HEK293 (cell line): ENCODE results near the gene PRKCZ.

Experiments used
- CTCF ChIA-PET: fragments of 350-600 bp; formaldehyde crosslinking; extraction: SDS; loops from one replicate; lab custom pipeline; 2021; ENCODE audit warnings: antibody characterized with exemption; lab: Yijun Ruan, JAX
- POLR2A ChIA-PET: fragments of 300-600 bp; formaldehyde crosslinking; extraction: SDS; loops from one replicate; lab custom pipeline; 2020; ENCODE audit warnings: antibody characterized with exemption, inconsistent platforms; lab: Yijun Ruan, JAX
- H3K27ac ChIP-seq: fragments of 200-500 bp; sonication (Bioruptor generic); 2 replicates; pipeline ENCODE4 v1.5.1; 2014; ENCODE audit warnings: low read depth, low read length, control low read depth, inconsistent platforms; ENCODE audit errors: extremely low read depth
- H3K36me3 ChIP-seq, 2 experiments: fragments of 200-500 bp in 1 of 2; sonication (Bioruptor generic) in 1 of 2; 1 replicate in 1 of 2; 2 replicates in 1 of 2; pipeline ENCODE4 v1.5.1; 2014 to 2017; ENCODE audit warnings: inconsistent platforms in 2 of 2, low read length in 2 of 2; ENCODE audit not compliant: control insufficient read depth in 2 of 2, insufficient read depth in 1 of 2
- H3K4me1 ChIP-seq: fragments of 200-500 bp; sonication (Bioruptor generic); 2 replicates; pipeline ENCODE4 v1.5.1; 2014; ENCODE audit warnings: mild to moderate bottlenecking, low read length, inconsistent platforms; ENCODE audit not compliant: control insufficient read depth, insufficient read depth
- H3K4me3 ChIP-seq: 2 replicates; pipeline ENCODE4 v1.5.1; 2011; ENCODE audit warnings: low read depth, mild to moderate bottlenecking, control low read depth, low read length, moderate library complexity
- H3K9me3 ChIP-seq: fragments of 200-500 bp; sonication (Bioruptor generic); 2 replicates; pipeline ENCODE4 v1.5.1; 2014; ENCODE audit warnings: low read depth, low read length, inconsistent platforms; ENCODE audit not compliant: control insufficient read depth, insufficient read depth
- ELK4 ChIP-seq: IDR thresholded peaks from 2 replicates; pipeline ENCODE4 v1.6.1; 2011; ENCODE audit warnings: mild to moderate bottlenecking, low read depth, low read length, borderline replicate concordance
- GLI4 ChIP-seq: fragments of 450-650 bp; formaldehyde crosslinking; IDR thresholded peaks from 2 replicates; pipeline ENCODE4 v1.5.1; 2016; ENCODE audit warnings: missing biosample characterization, missing genetic modification characterization
- MZF1 ChIP-seq: fragments of 450-650 bp; formaldehyde crosslinking; IDR thresholded peaks from 2 replicates; pipeline ENCODE4 v1.5.1; 2017; ENCODE audit warnings: missing biosample characterization, missing genetic modification characterization, borderline replicate concordance
- PATZ1 ChIP-seq: fragments of 450-650 bp; formaldehyde crosslinking; IDR thresholded peaks from 2 replicates; pipeline ENCODE4 v1.5.1; 2016; ENCODE audit warnings: missing biosample characterization, missing genetic modification characterization
- SETDB1 ChIP-seq: IDR thresholded peaks from one replicate; pipeline ENCODE4 v1.6.1; 2017; ENCODE audit warnings: mild to moderate bottlenecking, low read length, moderate library complexity, mixed read lengths; ENCODE audit not compliant: insufficient read length
- ZBTB21 ChIP-seq: fragments of 450-650 bp; formaldehyde crosslinking; IDR thresholded peaks from 2 replicates; pipeline ENCODE4 v1.5.1; 2017; ENCODE audit warnings: missing biosample characterization, missing genetic modification characterization
- ZBTB49 ChIP-seq: fragments of 450-650 bp; formaldehyde crosslinking; IDR thresholded peaks from 2 replicates; pipeline ENCODE4 v1.5.1; 2016; ENCODE audit warnings: missing biosample characterization, missing genetic modification characterization, low read depth
- ZBTB6 ChIP-seq: fragments of 450-650 bp; formaldehyde crosslinking; IDR thresholded peaks from 2 replicates; pipeline ENCODE4 v1.5.1; 2017; ENCODE audit warnings: missing biosample characterization, missing genetic modification characterization
- ZNF211 ChIP-seq: fragments of 450-650 bp; formaldehyde crosslinking; IDR thresholded peaks from 2 replicates; pipeline ENCODE4 v1.5.1; 2016; ENCODE audit warnings: low read depth, missing biosample characterization, missing genetic modification characterization
- ZNF221 ChIP-seq: fragments of 450-650 bp; formaldehyde crosslinking; IDR thresholded peaks from 2 replicates; pipeline ENCODE4 v1.5.1; 2017; ENCODE audit warnings: missing biosample characterization, missing genetic modification characterization, borderline replicate concordance
- ZNF292 ChIP-seq: fragments of 450-650 bp; formaldehyde crosslinking; IDR thresholded peaks from 2 replicates; pipeline ENCODE4 v1.5.1; 2016; ENCODE audit warnings: low read depth, missing biosample characterization, missing genetic modification characterization, borderline replicate concordance
- ZNF37A ChIP-seq: fragments of 450-650 bp; IDR thresholded peaks from 2 replicates; pipeline ENCODE4 v1.5.1; 2018; ENCODE audit warnings: missing biosample characterization, missing genetic modification characterization
- ZNF518A ChIP-seq: fragments of 450-650 bp; formaldehyde crosslinking; conservative IDR thresholded peaks from 2 replicates; pipeline ENCODE4 v1.5.1; 2016; ENCODE audit warnings: low read depth, missing biosample characterization, missing genetic modification characterization
- ZNF530 ChIP-seq: fragments of 450-650 bp; formaldehyde crosslinking; IDR thresholded peaks from 2 replicates; pipeline ENCODE4 v1.5.1; 2016; ENCODE audit warnings: low read depth, missing biosample characterization, missing genetic modification characterization
- ZNF549 ChIP-seq: fragments of 450-650 bp; IDR thresholded peaks from 2 replicates; pipeline ENCODE4 v1.5.1; 2018; ENCODE audit warnings: missing biosample characterization, missing genetic modification characterization, mild to moderate bottlenecking, inconsistent platforms, moderate library complexity
- ZNF629 ChIP-seq: fragments of 450-650 bp; formaldehyde crosslinking; IDR thresholded peaks from 2 replicates; pipeline ENCODE4 v1.5.1; 2017; ENCODE audit warnings: missing biosample characterization, missing genetic modification characterization
- ZNF664 ChIP-seq: fragments of 450-650 bp; formaldehyde crosslinking; IDR thresholded peaks from 2 replicates; pipeline ENCODE4 v1.5.1; 2016; ENCODE audit warnings: missing biosample characterization, missing genetic modification characterization
- ZNF830 ChIP-seq: fragments of 450-650 bp; IDR thresholded peaks from 2 replicates; pipeline ENCODE4 v1.5.0; 2018; ENCODE audit warnings: missing biosample characterization, missing genetic modification characterization, low read depth, mild to moderate bottlenecking, moderate library complexity
- ZSCAN16 ChIP-seq: fragments of 450-650 bp; formaldehyde crosslinking; IDR thresholded peaks from 2 replicates; pipeline ENCODE4 v1.5.1; 2016; ENCODE audit warnings: missing biosample characterization, missing genetic modification characterization

Gene PRKCZ

GRCh38 chr1:2078170-2078569 is 28.0 kb downstream of the PRKCZ start:
- H3K27ac ChIP-seq, result no peak overlapping the region
- peaks cover 0 to 37% of the 10 kb centered on the region in 2 experiments; a peak in 1 of 3 replicates for H3K36me3 ChIP-seq
- TF ChIP-seq SETDB1, result peak; percentile 75
- TF ChIP-seq ZNF37A (tag by site-specific recombination), result no peak
- no peak for TF ChIP-seq GLI4 (tag by site-specific recombination)
- TF ChIP-seq ZNF830 (tag by site-specific recombination), result no peak
- no peak for TF ChIP-seq ZBTB6 (tag by site-specific recombination)
- no peak for TF ChIP-seq ZNF549 (tag by site-specific recombination)
- TF ChIP-seq PATZ1 (tag by site-specific recombination), result no peak
- no peaks in the 10 kb centered on the region for H3K4me1 ChIP-seq
- H3K9me3 ChIP-seq, result no peaks in the 10 kb centered on the region
- no peak overlapping the region for H3K4me3 ChIP-seq
- ChIA-PET POLR2A (no interaction called here), CTCF (interaction anchor here (1.4 kb wide), 1 partner anchor 62 kb away, joined by 4 read pairs; no protein-coding TSS in a partner anchor)

- Histone ChIP-seq H3K36me3 (peaks cover 0 to 26% of the 10 kb centered on the region in 2 experiments; a peak in 1 of 3 replicates), H3K4me3 (no peak overlapping the region), H3K4me1 (no peaks in the 10 kb centered on the region), H3K27ac (no peak overlapping the region), H3K9me3 (no peaks in the 10 kb centered on the region)
- TF ChIP-seq MZF1, result no peak
- ChIA-PET CTCF (interaction anchor here (0.6 kb wide), 1 partner anchor 23 kb away, joined by 3 read pairs; no protein-coding TSS in a partner anchor), POLR2A (no interaction called here)
Observed at GRCh38 chr1:2079396-2080085, 29.3 kb downstream of the PRKCZ start.

- Histone ChIP-seq H3K4me3 (no peak overlapping the region), H3K27ac (no peak overlapping the region), H3K4me1 (no peaks in the 10 kb centered on the region), H3K36me3 (peaks cover 0 to 22% of the 10 kb centered on the region in 2 experiments; a peak in 1 of 3 replicates), H3K9me3 (no peaks in the 10 kb centered on the region)
- ChIA-PET POLR2A (no interaction called here), CTCF (no interaction called here)
- TF ChIP-seq ZNF629 (no peak), ZNF518A (no peak), ZNF664 (tag by site-specific recombination) (no peak), ZNF292 (no peak), ZSCAN16 (tag by site-specific recombination) (no peak), ZNF530 (tag by site-specific recombination) (no peak), ZNF221 (tag by site-specific recombination) (no peak), ZBTB21 (tag by site-specific recombination) (no peak), ZBTB49 (tag by site-specific recombination) (no peak), ELK4 (no peak), ZNF211 (tag by site-specific recombination) (no peak)
Observed at GRCh38 chr1:2080140-2080539, 29.9 kb downstream of the PRKCZ start.
